Endothelial cell of umbilical vein (primary cell): ENCODE results near the gene GRAMD4. TPM values are rescaled to one million over a fixed set of nuclear protein-coding genes. Genes with fewer than 3 reads are reported as not detected.

ENCODE experiments used
- BruUV-seq: library from RNA; stranded (reverse); fragments of 400-500 nt; replicated peaks from 2 replicates; lab custom pipeline; 2021; lab: Mats Ljungman, UMichigan
- CTCF ChIA-PET: fragments of 300-600, 350-600 bp; sonication (Branson Sonifier 250); formaldehyde crosslinking; loops from one replicate; lab custom pipeline; 2021; ENCODE audit warnings: antibody characterized with exemption, inconsistent platforms; lab: Charles Lee
- POLR2A ChIA-PET: fragments of 300-600, 350-600 bp; sonication (Branson Sonifier 250); formaldehyde crosslinking; loops from one replicate; lab custom pipeline; 2021; ENCODE audit warnings: antibody characterized with exemption, inconsistent platforms; lab: Charles Lee
- DNase-seq: peaks from one replicate; pipeline ENCODE4 v3.0.0-alpha.2; 2011; ENCODE audit warnings: low read depth, low spot score
- FAIRE-seq: peaks from 2 replicates; lab custom pipeline; 2011; peaks lifted over from hg19 to GRCh38; lab: Jason Lieb, UNC
- H2AFZ ChIP-seq: 2 replicates; pipeline ENCODE4 v1.6.0; 2012; ENCODE audit warnings: low read depth, low read length, control low read depth, inconsistent platforms
- H3K27ac ChIP-seq: 2 replicates; pipeline ENCODE4 v1.5.1; 2011; ENCODE audit warnings: low read depth, mild to moderate bottlenecking, control low read depth, low read length, moderate library complexity; ENCODE audit not compliant: insufficient read depth
- H3K27me3 ChIP-seq, 2 experiments: 2 replicates each; pipeline versions ENCODE4 v1.6.0 to v1.6.1; 2011; ENCODE audit warnings: low read length in 2 of 2, mixed read lengths in 1 of 2; ENCODE audit not compliant: control insufficient read depth in 2 of 2, insufficient read depth in 2 of 2
- H3K36me3 ChIP-seq, 2 experiments: 2 replicates in 1 of 2; 3 replicates in 1 of 2; pipeline ENCODE4 v1.5.1; 2011; ENCODE audit warnings: low read length in 2 of 2, mild to moderate bottlenecking in 1 of 2, moderate library complexity in 1 of 2; ENCODE audit not compliant: control insufficient read depth in 2 of 2, insufficient read depth in 2 of 2; ENCODE audit errors: extremely low read depth in 1 of 2
- H3K4me1 ChIP-seq: 3 replicates; pipeline ENCODE4 v1.5.1; 2011; ENCODE audit warnings: mild to moderate bottlenecking, low read length; ENCODE audit not compliant: control insufficient read depth, insufficient read depth; ENCODE audit errors: extremely low read depth
- H3K4me2 ChIP-seq: 2 replicates; pipeline ENCODE4 v1.6.1; 2011; ENCODE audit warnings: low read length, control low read depth, mixed read lengths; ENCODE audit not compliant: insufficient read depth
- H3K4me3 ChIP-seq, 3 experiments: fragments of 200-600 bp in 1 of 3; sonication (generic), shearing (Covaris generic) in 1 of 3; replicated peaks in 1 of 3; 2 replicates each; pipeline ENCODE4 v1.5.1; 2011 to 2016; ENCODE audit warnings: control low read depth in 3 of 3, low read length in 3 of 3, mild to moderate bottlenecking in 2 of 3, inconsistent platforms in 1 of 3, low read depth in 1 of 3, moderate library complexity in 1 of 3; ENCODE audit not compliant: insufficient read depth in 1 of 3
- H3K79me2 ChIP-seq: 2 replicates; pipeline ENCODE4 v1.6.0; 2012; ENCODE audit warnings: low read length, inconsistent platforms; ENCODE audit not compliant: control insufficient read depth, insufficient read depth
- H3K9ac ChIP-seq: replicated peaks from 2 replicates; pipeline ENCODE3; 2011; ENCODE audit warnings: low read length, control low read depth; ENCODE audit not compliant: insufficient read depth; ENCODE audit errors: extremely low read depth
- H3K9me1 ChIP-seq: replicated peaks from 3 replicates; pipeline ENCODE4 v1.6.0; 2011; ENCODE audit warnings: mild to moderate bottlenecking, low read length; ENCODE audit not compliant: control insufficient read depth, insufficient read depth; ENCODE audit errors: extremely low read depth
- H3K9me3 ChIP-seq: replicated peaks from 2 replicates; pipeline ENCODE4 v1.5.1; 2012; ENCODE audit warnings: low read length, inconsistent platforms; ENCODE audit not compliant: control insufficient read depth, insufficient read depth
- H4K20me1 ChIP-seq: replicated peaks from 2 replicates; pipeline ENCODE3; 2011; ENCODE audit warnings: mild to moderate bottlenecking, low read length; ENCODE audit not compliant: control insufficient read depth, insufficient read depth; ENCODE audit errors: extremely low read depth
- EZH2 ChIP-seq: IDR thresholded peaks from 2 replicates; pipeline ENCODE4 v1.6.1; 2012; ENCODE audit warnings: borderline replicate concordance, low read depth, mild to moderate bottlenecking, moderate library complexity, low read length, inconsistent platforms; ENCODE audit not compliant: severe bottlenecking
- GATA2 ChIP-seq: IDR thresholded peaks from 2 replicates; pipeline ENCODE4 v1.7.0; 2011; ENCODE audit warnings: low read depth, mild to moderate bottlenecking, moderate library complexity, mixed read lengths, low read length; ENCODE audit not compliant: insufficient read length, insufficient read depth
- MAX ChIP-seq: IDR thresholded peaks from 2 replicates; pipeline ENCODE4 v1.6.1; 2011; ENCODE audit not compliant: insufficient read depth, insufficient read length
- MYC ChIP-seq: IDR thresholded peaks from one replicate; pipeline ENCODE4 v1.6.1; 2011; ENCODE audit warnings: mild to moderate bottlenecking, low read depth, low read length
- POLR2AphosphoS5 ChIP-seq: IDR thresholded peaks from 2 replicates; pipeline ENCODE4 v1.6.1; 2012; ENCODE audit warnings: low read depth, mild to moderate bottlenecking, control low read depth, low read length, moderate library complexity; ENCODE audit not compliant: insufficient read depth
- dilution Hi-C: fragments of 300-500 bp; cut with MboI; formaldehyde crosslinking; loops from one replicate; pipeline ENCODE4 v1.15.0; 2019; ENCODE audit warnings: low sequenced_read_pairs; ENCODE audit not compliant: extremely low pct_ligation_motif_present
- intact Hi-C: fragments of 100-400 bp; cut with micrococcal nuclease; formaldehyde crosslinking; loops from one replicate; pipeline ENCODE4 v1.10.0; 2022
- polyA plus RNA-seq, 4 experiments: library from polyadenylated mRNA; depleted of rRNA in 3 of 4; stranded (reverse) in 3 of 4; unstranded in 1 of 4; fragments of >200 nt; gene quantifications; 2 replicates each; pipeline versions ENCODE4 v1.2.1 to v1.2.3, GENCODE V29; 2011 to 2012; ENCODE audit warnings: missing spikeins in 1 of 4
- total RNA-seq: library from RNA; stranded (reverse); gene quantifications from 2 replicates; pipeline ENCODE4 v1.2.3, GENCODE V29; 2021

The GRAMD4 gene
- total and polyA plus RNA-seq, 2 donors (not counting 3 experiments of a cell fraction or from before 2014, with no cell fraction given), result 5.9 to 14.8 TPM

GRCh38 chr22:46582281-46582933 is 37.8 kb upstream of the GRAMD4 start:
- CTCF ChIA-PET, result no interaction called here
- no peaks in the 10 kb centered on the region for H3K79me2 ChIP-seq

GRCh38 chr22:46583571-46583970 is 36.6 kb upstream of the GRAMD4 start:
- Histone ChIP-seq H4K20me1 (no peaks in the 10 kb centered on the region), H2AFZ (no peak overlapping the region), H3K9ac (no peak overlapping the region), H3K9me1 (no peaks in the 10 kb centered on the region), H3K36me3 (no peaks in the 10 kb centered on the region), H3K4me3 (no peak overlapping the region), H3K27me3 (peaks cover 0 to 1% of the 10 kb centered on the region in 2 experiments), H3K79me2 (no peaks in the 10 kb centered on the region), H3K4me2 (no peak overlapping the region), H3K4me1 (no peaks in the 10 kb centered on the region), H3K9me3 (no peaks in the 10 kb centered on the region), H3K27ac (no peak overlapping the region)
- no peak for TF ChIP-seq MYC
- no peak for TF ChIP-seq MAX
- TF ChIP-seq EZH2, result no peak
- intact Hi-C loops (no loop called here), dilution Hi-C loops (no loop called here)
- FAIRE-seq (no peak), DNase-seq (no peak)
- ChIA-PET POLR2A (no interaction called here), CTCF (interaction anchor here (1.0 kb wide), 1 partner anchor 216 kb away, joined by 3 read pairs; no protein-coding TSS in a partner anchor)
- BruUV-seq, result no TSS peak

More at GRCh38 chr22:46582281-46582933, 37.8 kb upstream of the GRAMD4 start:
- no peak for TF ChIP-seq POLR2AphosphoS5
- no peak for TF ChIP-seq GATA2
- BruUV-seq, result no TSS peak
- H3K27ac ChIP-seq, result no peak overlapping the region
- H3K27me3 ChIP-seq, result peaks cover 0 to 1% of the 10 kb centered on the region in 2 experiments
- H3K9me3 ChIP-seq, result no peaks in the 10 kb centered on the region
- POLR2A ChIA-PET, result no interaction called here
- no peaks in the 10 kb centered on the region for H4K20me1 ChIP-seq
- H2AFZ ChIP-seq, result no peak overlapping the region
- DNase-seq (no peak), FAIRE-seq (no peak)
- H3K9me1 ChIP-seq, result no peaks in the 10 kb centered on the region
- H3K4me2 ChIP-seq, result no peak overlapping the region
- dilution Hi-C loops, result no loop called here
- intact Hi-C loops, result no loop called here
- H3K4me1 ChIP-seq, result peaks cover 6% of the 10 kb centered on the region
- H3K36me3 ChIP-seq, result no peaks in the 10 kb centered on the region
- H3K4me3 ChIP-seq, result no peak overlapping the region
- no peak overlapping the region for H3K9ac ChIP-seq
